Measurements from ENCODE around the gene ELF4. TPM values are rescaled to one million over a fixed set of nuclear protein-coding genes. Genes with fewer than 3 reads are reported as not detected.

ELF4 gene
- total and polyA plus RNA-seq, 10 of the 15 experiments (the other 5 are each of a cell fraction or from before 2014, with no cell fraction given) = 4.0 to 36.7 (median 22.6) TPM

DNA sequence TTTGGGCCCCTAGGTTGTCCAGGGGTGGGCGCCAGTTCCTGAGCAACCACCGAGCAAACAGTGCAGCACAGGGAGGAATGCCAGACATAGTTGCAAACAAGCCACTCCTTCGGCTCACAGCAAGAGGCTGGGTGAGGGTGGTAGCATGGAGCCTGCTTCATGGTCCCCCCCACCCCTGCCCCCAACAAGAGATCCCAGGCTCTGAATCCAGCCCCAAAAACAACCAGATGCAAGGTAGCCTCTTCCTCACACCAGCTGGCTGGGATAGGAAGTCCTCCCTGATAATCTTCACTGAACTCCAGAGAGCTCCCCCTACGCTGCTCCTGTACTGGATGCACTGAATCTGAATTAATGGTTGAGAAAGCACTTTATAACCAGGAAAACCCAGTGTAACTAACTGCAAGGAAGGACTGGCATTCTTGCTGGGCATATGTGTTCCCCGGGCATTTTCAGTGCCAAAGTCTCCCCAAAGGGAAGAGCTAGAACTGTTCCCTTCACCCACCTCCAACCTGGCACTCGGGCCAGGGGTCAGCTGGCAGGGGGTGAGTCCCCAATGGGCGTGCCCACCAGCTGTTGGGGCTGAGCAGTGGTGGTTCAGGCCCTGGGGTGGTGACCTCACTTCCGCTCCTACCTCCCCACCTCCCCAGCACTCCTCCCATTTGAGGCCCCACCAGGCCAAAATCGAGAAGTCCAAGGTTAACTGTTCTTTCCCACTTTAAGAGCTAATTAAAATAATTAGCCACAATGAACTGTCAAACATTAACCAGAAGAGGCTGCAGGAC is 1.5 kb downstream of the ELF4 start (continued):
- TF ChIP-seq, protein P1, sequence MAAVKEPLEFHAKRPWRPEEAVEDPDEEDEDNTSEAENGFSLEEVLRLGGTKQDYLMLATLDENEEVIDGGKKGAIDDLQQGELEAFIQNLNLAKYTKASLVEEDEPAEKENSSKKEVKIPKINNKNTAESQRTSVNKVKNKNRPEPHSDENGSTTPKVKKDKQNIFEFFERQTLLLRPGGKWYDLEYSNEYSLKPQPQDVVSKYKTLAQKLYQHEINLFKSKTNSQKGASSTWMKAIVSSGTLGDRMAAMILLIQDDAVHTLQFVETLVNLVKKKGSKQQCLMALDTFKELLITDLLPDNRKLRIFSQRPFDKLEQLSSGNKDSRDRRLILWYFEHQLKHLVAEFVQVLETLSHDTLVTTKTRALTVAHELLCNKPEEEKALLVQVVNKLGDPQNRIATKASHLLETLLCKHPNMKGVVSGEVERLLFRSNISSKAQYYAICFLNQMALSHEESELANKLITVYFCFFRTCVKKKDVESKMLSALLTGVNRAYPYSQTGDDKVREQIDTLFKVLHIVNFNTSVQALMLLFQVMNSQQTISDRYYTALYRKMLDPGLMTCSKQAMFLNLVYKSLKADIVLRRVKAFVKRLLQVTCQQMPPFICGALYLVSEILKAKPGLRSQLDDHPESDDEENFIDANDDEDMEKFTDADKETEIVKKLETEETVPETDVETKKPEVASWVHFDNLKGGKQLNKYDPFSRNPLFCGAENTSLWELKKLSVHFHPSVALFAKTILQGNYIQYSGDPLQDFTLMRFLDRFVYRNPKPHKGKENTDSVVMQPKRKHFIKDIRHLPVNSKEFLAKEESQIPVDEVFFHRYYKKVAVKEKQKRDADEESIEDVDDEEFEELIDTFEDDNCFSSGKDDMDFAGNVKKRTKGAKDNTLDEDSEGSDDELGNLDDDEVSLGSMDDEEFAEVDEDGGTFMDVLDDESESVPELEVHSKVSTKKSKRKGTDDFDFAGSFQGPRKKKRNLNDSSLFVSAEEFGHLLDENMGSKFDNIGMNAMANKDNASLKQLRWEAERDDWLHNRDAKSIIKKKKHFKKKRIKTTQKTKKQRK (IDR thresholded peaks at IDR 0.05; ENCODE audit: low read depth, low read length) = no peak
- peak in 1 of 2 experiments; percentile 37; a peak in 1 of 3 replicates for TF ChIP-seq EGR1 (IDR thresholded peaks at IDR 0.05; ENCODE audit: borderline replicate concordance in 1 of 2, low read depth in 2 of 2, low read length in 2 of 2)
- TF ChIP-seq SIN3A (IDR thresholded peaks at IDR 0.05; ENCODE audit: low read depth, low read length) = peak; percentile 73; the same call in 1 of the 2 replicates
- TF ChIP-seq HDAC2 (IDR thresholded peaks at IDR 0.05) = no peak
- TF ChIP-seq RCOR1 (conservative IDR thresholded peaks at IDR 0.05; ENCODE audit: low read depth, low read length) = no peak
- no peak for TF ChIP-seq SMAD5 (IDR thresholded peaks at IDR 0.05; ENCODE audit: low read depth)
- TF ChIP-seq, protein P2, sequence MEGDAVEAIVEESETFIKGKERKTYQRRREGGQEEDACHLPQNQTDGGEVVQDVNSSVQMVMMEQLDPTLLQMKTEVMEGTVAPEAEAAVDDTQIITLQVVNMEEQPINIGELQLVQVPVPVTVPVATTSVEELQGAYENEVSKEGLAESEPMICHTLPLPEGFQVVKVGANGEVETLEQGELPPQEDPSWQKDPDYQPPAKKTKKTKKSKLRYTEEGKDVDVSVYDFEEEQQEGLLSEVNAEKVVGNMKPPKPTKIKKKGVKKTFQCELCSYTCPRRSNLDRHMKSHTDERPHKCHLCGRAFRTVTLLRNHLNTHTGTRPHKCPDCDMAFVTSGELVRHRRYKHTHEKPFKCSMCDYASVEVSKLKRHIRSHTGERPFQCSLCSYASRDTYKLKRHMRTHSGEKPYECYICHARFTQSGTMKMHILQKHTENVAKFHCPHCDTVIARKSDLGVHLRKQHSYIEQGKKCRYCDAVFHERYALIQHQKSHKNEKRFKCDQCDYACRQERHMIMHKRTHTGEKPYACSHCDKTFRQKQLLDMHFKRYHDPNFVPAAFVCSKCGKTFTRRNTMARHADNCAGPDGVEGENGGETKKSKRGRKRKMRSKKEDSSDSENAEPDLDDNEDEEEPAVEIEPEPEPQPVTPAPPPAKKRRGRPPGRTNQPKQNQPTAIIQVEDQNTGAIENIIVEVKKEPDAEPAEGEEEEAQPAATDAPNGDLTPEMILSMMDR (IDR thresholded peaks at IDR 0.05 in 2 of 3, conservative IDR thresholded peaks at IDR 0.05 in 1 of 3; ENCODE audit: control insufficient read depth in 2 of 3, extremely low read depth in 1 of 3, insufficient read depth in 1 of 3, low read depth in 3 of 3, low read length in 3 of 3) = peak in 1 of 3 experiments; percentile 3; a peak in 1 of 6 replicates
- TF ChIP-seq, protein P3, sequence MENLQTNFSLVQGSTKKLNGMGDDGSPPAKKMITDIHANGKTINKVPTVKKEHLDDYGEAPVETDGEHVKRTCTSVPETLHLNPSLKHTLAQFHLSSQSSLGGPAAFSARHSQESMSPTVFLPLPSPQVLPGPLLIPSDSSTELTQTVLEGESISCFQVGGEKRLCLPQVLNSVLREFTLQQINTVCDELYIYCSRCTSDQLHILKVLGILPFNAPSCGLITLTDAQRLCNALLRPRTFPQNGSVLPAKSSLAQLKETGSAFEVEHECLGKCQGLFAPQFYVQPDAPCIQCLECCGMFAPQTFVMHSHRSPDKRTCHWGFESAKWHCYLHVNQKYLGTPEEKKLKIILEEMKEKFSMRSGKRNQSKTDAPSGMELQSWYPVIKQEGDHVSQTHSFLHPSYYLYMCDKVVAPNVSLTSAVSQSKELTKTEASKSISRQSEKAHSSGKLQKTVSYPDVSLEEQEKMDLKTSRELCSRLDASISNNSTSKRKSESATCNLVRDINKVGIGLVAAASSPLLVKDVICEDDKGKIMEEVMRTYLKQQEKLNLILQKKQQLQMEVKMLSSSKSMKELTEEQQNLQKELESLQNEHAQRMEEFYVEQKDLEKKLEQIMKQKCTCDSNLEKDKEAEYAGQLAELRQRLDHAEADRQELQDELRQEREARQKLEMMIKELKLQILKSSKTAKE (IDR thresholded peaks at IDR 0.05; ENCODE audit: low read depth, poor library complexity, severe bottlenecking) = no peak
- TF ChIP-seq ZNF274 (IDR thresholded peaks at IDR 0.05; ENCODE audit: insufficient read depth, insufficient read length) = no peak
- TF ChIP-seq, protein P4, sequence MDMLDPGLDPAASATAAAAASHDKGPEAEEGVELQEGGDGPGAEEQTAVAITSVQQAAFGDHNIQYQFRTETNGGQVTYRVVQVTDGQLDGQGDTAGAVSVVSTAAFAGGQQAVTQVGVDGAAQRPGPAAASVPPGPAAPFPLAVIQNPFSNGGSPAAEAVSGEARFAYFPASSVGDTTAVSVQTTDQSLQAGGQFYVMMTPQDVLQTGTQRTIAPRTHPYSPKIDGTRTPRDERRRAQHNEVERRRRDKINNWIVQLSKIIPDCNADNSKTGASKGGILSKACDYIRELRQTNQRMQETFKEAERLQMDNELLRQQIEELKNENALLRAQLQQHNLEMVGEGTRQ (IDR thresholded peaks at IDR 0.05; ENCODE audit: borderline replicate concordance, low read depth, low read length) = no peak
- TF ChIP-seq, protein P5, sequence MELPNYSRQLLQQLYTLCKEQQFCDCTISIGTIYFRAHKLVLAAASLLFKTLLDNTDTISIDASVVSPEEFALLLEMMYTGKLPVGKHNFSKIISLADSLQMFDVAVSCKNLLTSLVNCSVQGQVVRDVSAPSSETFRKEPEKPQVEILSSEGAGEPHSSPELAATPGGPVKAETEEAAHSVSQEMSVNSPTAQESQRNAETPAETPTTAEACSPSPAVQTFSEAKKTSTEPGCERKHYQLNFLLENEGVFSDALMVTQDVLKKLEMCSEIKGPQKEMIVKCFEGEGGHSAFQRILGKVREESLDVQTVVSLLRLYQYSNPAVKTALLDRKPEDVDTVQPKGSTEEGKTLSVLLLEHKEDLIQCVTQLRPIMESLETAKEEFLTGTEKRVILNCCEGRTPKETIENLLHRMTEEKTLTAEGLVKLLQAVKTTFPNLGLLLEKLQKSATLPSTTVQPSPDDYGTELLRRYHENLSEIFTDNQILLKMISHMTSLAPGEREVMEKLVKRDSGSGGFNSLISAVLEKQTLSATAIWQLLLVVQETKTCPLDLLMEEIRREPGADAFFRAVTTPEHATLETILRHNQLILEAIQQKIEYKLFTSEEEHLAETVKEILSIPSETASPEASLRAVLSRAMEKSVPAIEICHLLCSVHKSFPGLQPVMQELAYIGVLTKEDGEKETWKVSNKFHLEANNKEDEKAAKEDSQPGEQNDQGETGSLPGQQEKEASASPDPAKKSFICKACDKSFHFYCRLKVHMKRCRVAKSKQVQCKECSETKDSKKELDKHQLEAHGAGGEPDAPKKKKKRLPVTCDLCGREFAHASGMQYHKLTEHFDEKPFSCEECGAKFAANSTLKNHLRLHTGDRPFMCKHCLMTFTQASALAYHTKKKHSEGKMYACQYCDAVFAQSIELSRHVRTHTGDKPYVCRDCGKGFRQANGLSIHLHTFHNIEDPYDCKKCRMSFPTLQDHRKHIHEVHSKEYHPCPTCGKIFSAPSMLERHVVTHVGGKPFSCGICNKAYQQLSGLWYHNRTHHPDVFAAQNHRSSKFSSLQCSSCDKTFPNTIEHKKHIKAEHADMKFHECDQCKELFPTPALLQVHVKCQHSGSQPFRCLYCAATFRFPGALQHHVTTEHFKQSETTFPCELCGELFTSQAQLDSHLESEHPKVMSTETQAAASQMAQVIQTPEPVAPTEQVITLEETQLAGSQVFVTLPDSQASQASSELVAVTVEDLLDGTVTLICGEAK (IDR thresholded peaks at IDR 0.05; ENCODE audit: borderline replicate concordance) = no peak; the same call in 1 of the 2 replicates
- no peak for TF ChIP-seq CEBPB (IDR thresholded peaks at IDR 0.05; ENCODE audit: borderline replicate concordance in 1 of 2, low read depth in 2 of 2, low read length in 2 of 2)
- no peak for TF ChIP-seq IRF4 (IDR thresholded peaks at IDR 0.05; ENCODE audit: low read depth, low read length)

Data from GM12878 (cell line).